UCSD-AML1 (cell line): ENCODE data around the gene HEG1.
"Not testable (repeated sequence)": the region's sequence is repeated elsewhere in the genome, so short reads cannot be mapped to it uniquely, and the experiment has no call there.

Experiments used
- DNase-seq: peaks from one replicate; lab custom pipeline; 2025; ENCODE audit not compliant: unreplicated experiment; lab: John Stamatoyannopoulos, UW

Gene HEG1

GRCh38 chr3:124960105-124960504 is 95.7 kb downstream of the HEG1 start:
- no peak for DNase-seq

- not testable (repeated sequence) for DNase-seq
Observed at GRCh38 chr3:124957951-124958350, 97.8 kb downstream of the HEG1 start.

DNA sequence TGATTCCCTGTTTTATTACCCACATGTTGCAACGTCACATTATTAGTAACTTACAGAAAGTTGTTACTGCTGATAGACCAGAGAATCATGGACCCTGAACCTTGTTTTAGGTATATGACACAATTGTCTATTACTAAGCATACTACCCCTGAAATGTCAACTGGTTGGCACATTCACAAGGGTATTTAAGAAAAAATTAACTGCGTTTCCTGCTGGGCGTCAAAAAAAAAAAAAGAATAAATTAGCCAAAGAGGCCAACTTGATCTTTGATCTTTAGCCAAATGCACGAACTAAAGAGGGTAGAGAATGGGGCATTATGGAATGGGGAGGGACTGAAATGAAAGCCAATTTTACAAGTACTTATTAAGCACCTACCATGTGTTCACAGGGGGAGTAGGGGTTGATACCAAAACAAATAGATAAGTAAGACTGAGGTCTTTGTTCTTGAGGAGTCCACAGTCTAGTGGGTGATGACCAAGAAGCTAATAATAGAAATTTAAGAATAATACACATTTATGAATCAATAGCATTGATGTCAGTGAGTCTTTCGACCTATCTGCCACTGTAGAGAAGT is 103.4 kb downstream of the HEG1 start:
- DNase-seq = no peak

DNA sequence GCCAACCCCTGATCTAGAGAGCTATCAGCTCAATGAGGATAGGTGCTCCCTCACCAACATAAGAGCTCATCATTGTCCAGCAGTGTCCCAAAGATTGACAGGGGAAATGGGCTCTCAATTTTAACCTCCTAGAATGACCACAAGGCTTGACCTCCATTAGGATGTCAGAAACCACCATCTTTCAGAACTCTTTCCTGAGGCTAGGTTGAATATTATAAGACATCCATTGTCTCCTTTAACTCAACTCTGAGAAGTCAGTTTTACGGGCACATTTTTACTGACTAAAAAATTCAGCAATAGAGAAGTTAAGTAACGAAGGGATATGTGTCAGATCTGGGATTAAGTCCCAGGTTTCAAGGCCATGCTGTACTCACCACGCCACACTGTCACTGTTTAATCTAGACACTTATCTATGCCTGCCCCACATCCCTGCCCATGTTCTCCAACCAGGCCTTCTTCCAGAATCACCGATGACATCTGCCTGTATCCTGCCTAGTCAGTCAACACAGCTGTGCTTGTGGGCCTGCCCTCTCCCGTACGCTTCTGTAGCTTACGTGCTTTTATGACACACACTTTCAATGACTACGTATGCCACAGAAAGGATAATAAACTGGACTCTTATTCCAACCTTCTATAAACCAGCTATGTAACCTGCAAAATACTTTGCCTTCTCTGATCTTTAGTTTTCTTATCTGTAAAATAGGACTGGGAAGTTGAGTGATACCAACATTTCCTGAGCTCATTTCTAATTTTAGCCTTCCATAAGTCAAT is 104.1 kb downstream of the HEG1 start:
- no peak for DNase-seq

DNA sequence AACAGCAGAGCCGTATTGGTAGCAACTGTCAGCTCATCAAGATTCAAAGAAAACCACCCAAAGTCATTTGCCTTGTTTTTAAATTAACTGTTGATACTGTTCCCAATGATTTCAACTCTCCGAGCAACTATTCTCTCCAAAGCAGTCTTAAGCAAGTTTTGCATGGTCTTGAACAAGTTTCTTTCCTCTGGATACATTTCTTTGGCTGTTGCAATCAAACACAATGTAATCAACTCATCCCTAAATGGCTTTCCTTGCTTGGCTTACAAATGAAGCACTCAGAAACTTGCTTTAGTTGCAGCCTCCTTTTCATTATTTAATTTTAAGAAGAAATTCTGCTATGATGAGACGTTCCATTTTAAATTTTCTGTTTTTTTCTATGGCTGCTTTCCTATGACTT is 105.8 kb downstream of the HEG1 start:
- DNase-seq = no peak

- DNase-seq = no peak
Observed at GRCh38 chr3:124942613-124943012, 113.2 kb downstream of the HEG1 start.

GRCh38 chr3:124941771-124942170 is 114.0 kb downstream of the HEG1 start:
- DNase-seq = no peak

- no peak for DNase-seq
Observed at GRCh38 chr3:124939661-124940060, 116.1 kb downstream of the HEG1 start.

DNA sequence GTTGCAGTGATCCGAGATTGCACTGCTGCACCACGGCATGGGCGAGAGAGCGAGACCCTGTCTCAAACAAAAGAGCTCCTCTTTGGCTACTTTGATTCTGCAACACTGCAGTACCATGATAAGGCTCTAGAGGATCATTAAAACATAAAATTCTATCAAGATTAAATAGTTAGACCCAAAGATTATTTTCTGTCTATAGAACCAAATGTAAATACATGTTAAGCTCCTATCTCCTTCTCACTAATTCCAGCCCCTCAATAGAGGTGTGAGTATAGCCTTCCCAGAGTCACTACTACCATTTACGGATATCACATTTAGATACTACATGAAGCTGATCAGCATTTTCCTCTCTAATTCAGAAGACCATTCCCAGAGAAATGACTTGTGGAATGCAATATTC is 116.9 kb downstream of the HEG1 start:
- DNase-seq = no peak

GRCh38 chr3:124937049-124937448 is 118.7 kb downstream of the HEG1 start:
- DNase-seq = no peak

DNA sequence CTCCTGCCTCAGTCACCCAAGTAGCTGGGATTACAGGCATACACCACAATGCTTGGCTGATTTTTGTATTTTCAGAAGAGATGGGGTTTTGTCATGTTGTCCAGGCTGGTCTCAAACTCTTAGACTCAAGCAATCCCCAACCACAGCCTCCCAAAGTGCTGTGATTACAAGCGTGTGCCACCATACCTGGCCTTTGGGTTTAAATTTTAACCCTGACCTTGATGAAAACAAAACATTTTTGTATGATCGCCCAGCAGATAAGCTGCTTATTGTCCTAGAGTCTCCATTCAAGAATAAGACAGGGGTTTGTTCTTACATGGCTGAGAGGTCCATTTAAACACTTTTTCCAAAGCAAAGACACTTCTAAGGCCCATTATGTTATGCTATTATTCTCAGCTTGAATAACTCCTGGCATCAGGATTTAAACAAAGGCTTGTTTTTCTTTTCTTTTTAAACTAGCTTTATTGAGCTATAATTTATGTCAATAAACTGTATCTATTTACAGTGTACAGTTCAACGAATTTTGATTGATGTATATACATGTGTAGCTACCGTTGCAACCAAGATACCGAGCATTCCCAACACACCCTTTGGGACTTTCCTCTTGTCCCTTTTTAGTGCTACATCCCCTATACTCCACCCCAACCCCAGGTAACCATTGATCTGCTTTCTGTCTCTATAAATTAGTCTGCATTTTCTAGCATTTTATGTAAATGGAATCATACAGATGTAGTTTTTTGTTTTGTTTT is 119.8 kb downstream of the HEG1 start:
- DNase-seq = no peak

DNA sequence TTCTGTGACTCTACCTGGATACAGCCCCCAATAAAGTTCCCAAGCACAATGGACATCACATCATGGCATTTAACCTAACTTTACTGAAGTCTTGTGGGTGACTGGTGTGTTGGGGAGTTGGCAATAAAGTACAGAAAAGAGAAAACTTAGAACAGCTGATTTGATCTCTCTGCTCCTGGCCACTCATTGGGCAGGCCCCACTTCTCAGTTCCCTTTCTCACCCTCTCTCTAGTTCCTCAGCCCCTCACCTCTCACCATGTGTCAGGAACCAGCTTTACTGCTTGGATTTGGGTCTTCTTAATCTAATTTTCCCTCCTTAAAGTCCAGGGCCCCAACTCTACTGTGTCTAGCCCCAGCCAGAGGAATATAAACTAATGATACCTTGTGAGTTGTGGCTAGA is 120.5 kb downstream of the HEG1 start:
- no peak for DNase-seq

- DNase-seq = no peak
Observed at GRCh38 chr3:124934577-124934976, 121.2 kb downstream of the HEG1 start, which contains the start of gene MUC13. Gene MUC13 (minus strand): TSS chr3:124934751. CDS start chr3:124934712, 39 bp downstream.

GRCh38 chr3:124928333-124929202 is 127.2 kb downstream of the HEG1 start:
- DNase-seq = peak; percentile 36

GRCh38 chr3:124927574-124928045 is 128.2 kb downstream of the HEG1 start:
- DNase-seq = no peak

- no peak for DNase-seq
Observed at GRCh38 chr3:124926426-124927101, 129.2 kb downstream of the HEG1 start.

DNA sequence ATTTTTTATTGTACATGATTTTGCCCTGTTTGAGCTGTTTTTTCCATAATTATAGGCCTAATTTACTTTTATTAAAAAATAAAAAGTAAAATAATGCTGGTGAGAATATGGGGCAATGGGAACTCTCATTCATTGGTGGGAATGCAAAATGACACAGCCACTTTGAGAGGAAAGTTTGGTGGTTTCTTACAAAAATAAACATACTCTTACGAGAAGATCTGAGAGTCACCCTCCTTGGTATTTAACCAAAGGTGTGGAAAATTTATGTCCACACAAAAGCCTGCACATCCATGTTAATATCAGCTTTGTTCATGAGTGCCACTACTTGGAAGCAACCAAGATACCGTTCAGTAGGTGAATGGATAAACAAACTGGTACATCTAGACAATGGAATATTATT is 131.1 kb downstream of the HEG1 start:
- no peak for DNase-seq

GRCh38 chr3:124923833-124924232 is 132.0 kb downstream of the HEG1 start:
- no peak for DNase-seq

DNA sequence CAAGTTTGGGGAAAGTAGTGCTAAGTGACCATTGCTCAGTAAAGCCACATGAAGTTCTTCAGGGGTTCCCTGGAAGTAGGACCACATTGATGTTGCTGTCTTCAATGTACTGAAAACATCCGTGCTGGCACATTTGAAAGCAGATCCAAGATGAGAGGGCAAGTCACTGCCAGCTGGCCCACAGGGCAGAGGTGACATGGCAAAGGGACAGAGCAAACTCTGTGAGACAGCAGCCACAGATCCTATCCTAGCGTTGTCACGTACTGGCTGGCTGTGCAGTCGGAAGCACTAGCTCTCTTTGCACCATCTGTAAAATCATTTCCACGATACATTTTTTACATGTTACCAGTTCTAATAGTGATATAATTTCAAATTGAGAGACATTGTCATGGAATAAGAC is 135.1 kb downstream of the HEG1 start:
- no peak for DNase-seq

DNA sequence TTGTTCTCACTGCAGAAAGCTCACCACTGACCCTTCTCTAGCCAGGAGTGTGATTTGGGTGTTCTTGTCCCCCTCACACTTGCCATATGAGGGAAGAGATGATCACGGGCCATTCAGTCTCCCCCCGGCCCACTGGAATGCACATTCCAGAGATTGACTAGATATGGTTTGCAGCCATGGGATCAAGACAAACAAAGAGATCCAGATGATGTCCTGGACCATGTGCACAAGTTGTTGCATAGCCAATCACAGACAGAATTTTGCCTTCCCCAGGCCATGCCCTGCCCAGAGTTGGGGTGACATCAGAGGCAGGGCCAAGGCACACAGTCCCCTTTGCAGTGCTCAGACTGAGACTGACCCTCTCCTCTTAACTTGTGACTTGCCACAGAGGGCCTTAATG is 136.0 kb downstream of the HEG1 start:
- DNase-seq = no peak
